MCF 10A (cell line): ENCODE results near the gene RAP2B. TPM values are rescaled to one million over a fixed set of nuclear protein-coding genes. Genes with fewer than 3 reads are reported as not detected.

Experiments
- BruUV-seq: library from RNA; stranded (reverse); fragments of 400-500 nt; replicated peaks from 2 replicates; lab custom pipeline; 2021; lab: Mats Ljungman, UMichigan
- CTCF ChIA-PET: fragments of 300-600 bp; sonication (Branson Sonifier 250); formaldehyde crosslinking; extraction: SDS; loops from one replicate; lab custom pipeline; 2021; ENCODE audit warnings: antibody characterized with exemption, inconsistent platforms; lab: Yijun Ruan, JAX
- POLR2A ChIA-PET: fragments of 300-600, 350-650 bp; sonication (Branson Sonifier 250); formaldehyde crosslinking; extraction: SDS; loops from one replicate; lab custom pipeline; 2020; ENCODE audit warnings: antibody characterized with exemption, inconsistent platforms; lab: Yijun Ruan, JAX
- DNase-seq: peaks from one replicate; pipeline ENCODE4 v3.0.0-alpha.2; 2018; ENCODE audit not compliant: unreplicated experiment
- H3K27ac Mint-ChIP-seq: one replicate; pipeline ENCODE4 v1.8.0; 2022; ENCODE audit warnings: mild to moderate bottlenecking, low read depth, mixed read lengths; ENCODE audit not compliant: unreplicated experiment
- H3K27me3 Mint-ChIP-seq: one replicate; pipeline ENCODE4 v1.8.0; 2022; ENCODE audit warnings: mixed read lengths; ENCODE audit not compliant: insufficient read depth, unreplicated experiment
- H3K36me3 Mint-ChIP-seq: one replicate; pipeline ENCODE4 v1.8.0; 2022; ENCODE audit warnings: mild to moderate bottlenecking, moderate library complexity, mixed read lengths; ENCODE audit not compliant: insufficient read depth, unreplicated experiment
- H3K4me1 Mint-ChIP-seq: one replicate; pipeline ENCODE4 v1.8.0; 2022; ENCODE audit warnings: mixed read lengths; ENCODE audit not compliant: insufficient read depth, unreplicated experiment
- H3K4me3 Mint-ChIP-seq: one replicate; pipeline ENCODE4 v1.8.0; 2022; ENCODE audit warnings: mild to moderate bottlenecking, moderate library complexity, mixed read lengths; ENCODE audit not compliant: unreplicated experiment
- H3K9me3 Mint-ChIP-seq: one replicate; pipeline ENCODE4 v1.8.0; 2022; ENCODE audit warnings: mixed read lengths; ENCODE audit not compliant: unreplicated experiment
- intact Hi-C: fragments of 100-400 bp; cut with micrococcal nuclease; formaldehyde crosslinking; loops from 2 replicates; pipeline ENCODE4 v1.14.1; 2022
- total RNA-seq: library from RNA; stranded (reverse); gene quantifications from 2 replicates; pipeline ENCODE4 v1.2.3, GENCODE V29; 2022
- TF ChIP-seq, protein P1 (sequence below): fragments of 200-600 bp; IDR thresholded peaks from one replicate; pipeline ENCODE4 v1.8.0; 2022; ENCODE audit warnings: antibody characterized with exemption, mild to moderate bottlenecking; ENCODE audit not compliant: unreplicated experiment

The RAP2B gene
- total RNA-seq, 1 experiment from 2014 or later: 19.3 TPM

DNA sequence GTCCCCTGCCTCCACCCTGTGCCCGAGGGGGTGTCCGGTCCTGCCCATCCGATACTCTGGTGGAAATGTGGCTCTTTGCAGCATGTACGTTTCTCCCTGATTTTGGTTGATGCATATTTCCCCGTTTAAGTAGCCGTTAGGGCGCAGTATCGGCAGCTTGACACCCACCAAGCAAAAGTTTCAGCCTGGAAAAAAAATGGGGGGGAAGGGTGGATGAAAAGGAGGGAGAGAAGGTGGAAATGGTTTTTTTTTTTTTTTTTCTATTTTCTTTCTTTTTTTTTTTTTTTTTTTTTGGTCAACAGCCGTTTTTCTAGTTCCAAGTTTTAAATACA is 1.3 kb downstream of the RAP2B start:
- DNase-seq: no peak
- ChIA-PET CTCF (interaction anchor here (0.6 to 6.0 kb wide), 9 partner anchors 17 to 807 kb away, joined by 3 to 41 read pairs (median 4); no protein-coding TSS in a partner anchor), POLR2A (interaction anchor here (1.0 to 13.6 kb wide), 14 partner anchors 8 to 1808 kb away, joined by 3 to 456 read pairs (median 10); no protein-coding TSS in a partner anchor)
- Mint-ChIP-seq H3K27ac (peak overlapping the region; percentile 83), H3K9me3 (no peaks in the 10 kb centered on the region), H3K4me1 (peaks cover 34% of the 10 kb centered on the region), H3K4me3 (peak overlapping the region; percentile 77), H3K27me3 (no peaks in the 10 kb centered on the region), H3K36me3 (peaks cover 38% of the 10 kb centered on the region)
- TF ChIP-seq, protein P1, sequence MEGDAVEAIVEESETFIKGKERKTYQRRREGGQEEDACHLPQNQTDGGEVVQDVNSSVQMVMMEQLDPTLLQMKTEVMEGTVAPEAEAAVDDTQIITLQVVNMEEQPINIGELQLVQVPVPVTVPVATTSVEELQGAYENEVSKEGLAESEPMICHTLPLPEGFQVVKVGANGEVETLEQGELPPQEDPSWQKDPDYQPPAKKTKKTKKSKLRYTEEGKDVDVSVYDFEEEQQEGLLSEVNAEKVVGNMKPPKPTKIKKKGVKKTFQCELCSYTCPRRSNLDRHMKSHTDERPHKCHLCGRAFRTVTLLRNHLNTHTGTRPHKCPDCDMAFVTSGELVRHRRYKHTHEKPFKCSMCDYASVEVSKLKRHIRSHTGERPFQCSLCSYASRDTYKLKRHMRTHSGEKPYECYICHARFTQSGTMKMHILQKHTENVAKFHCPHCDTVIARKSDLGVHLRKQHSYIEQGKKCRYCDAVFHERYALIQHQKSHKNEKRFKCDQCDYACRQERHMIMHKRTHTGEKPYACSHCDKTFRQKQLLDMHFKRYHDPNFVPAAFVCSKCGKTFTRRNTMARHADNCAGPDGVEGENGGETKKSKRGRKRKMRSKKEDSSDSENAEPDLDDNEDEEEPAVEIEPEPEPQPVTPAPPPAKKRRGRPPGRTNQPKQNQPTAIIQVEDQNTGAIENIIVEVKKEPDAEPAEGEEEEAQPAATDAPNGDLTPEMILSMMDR: no peak
- intact Hi-C loops: loop anchor here (1.0 to 10.0 kb wide), 4 partner anchors 271 to 809 kb away; no protein-coding TSS in a partner anchor
- no TSS peak for BruUV-seq

DNA sequence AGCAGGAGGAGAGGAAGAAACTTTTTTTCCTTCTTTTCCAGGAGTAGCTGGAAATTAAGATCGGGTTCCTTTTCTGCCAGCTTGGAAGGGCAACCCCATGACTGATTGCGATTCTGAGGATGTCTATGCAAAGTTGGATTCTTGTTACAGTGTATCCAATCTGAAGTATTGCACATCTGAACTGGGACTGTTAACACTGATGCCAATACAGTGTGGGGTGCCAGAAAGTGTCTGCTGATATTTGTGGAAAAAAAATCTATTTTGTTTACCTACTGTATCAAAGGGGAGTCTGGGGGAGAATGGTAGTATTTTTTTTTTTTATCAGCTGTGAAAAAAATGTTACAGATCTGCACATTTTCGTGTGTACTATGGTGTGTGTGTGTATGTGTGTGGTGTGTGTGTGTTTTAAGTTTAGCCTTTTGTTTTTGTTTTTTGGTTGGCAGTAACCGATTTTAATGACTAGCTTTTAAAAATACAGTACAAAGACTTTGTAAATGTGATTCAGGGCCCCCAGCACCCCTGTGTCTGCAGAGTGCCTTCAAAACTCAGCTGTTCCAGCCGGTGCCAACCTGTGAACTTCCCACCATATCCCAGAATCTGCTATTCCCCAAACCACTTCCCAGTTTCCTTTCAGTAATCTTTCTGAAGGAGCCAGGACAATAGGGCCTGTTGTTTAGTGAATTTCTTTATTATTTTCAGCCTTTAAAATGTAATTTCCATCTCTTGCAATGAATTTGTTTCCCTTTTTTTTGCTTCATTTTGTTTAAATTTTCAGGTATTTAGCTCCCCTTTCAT is 1.9 kb downstream of the RAP2B start:
- peak; percentile 49 for DNase-seq
- CTCF ChIA-PET: interaction anchor here (0.6 to 6.0 kb wide), 17 partner anchors 22 to 806 kb away, joined by 3 to 41 read pairs (median 3); no protein-coding TSS in a partner anchor
- TF ChIP-seq, protein P1: no peak
- intact Hi-C loops: loop anchor here (1.0 to 10.0 kb wide), 4 partner anchors 271 to 808 kb away; no protein-coding TSS in a partner anchor
- peak overlapping the region; percentile 83 for H3K27ac Mint-ChIP-seq
- H3K4me3 Mint-ChIP-seq: peak overlapping the region; percentile 77
- H3K36me3 Mint-ChIP-seq: peaks cover 44% of the 10 kb centered on the region
- H3K27me3 Mint-ChIP-seq: no peaks in the 10 kb centered on the region
- H3K9me3 Mint-ChIP-seq: no peaks in the 10 kb centered on the region
- POLR2A ChIA-PET: interaction anchor here (0.8 to 13.6 kb wide), 19 partner anchors 7 to 1808 kb away, joined by 3 to 456 read pairs (median 5); no protein-coding TSS in a partner anchor
- H3K4me1 Mint-ChIP-seq: peaks cover 34% of the 10 kb centered on the region
- BruUV-seq: TSS peak; percentile 32

DNA sequence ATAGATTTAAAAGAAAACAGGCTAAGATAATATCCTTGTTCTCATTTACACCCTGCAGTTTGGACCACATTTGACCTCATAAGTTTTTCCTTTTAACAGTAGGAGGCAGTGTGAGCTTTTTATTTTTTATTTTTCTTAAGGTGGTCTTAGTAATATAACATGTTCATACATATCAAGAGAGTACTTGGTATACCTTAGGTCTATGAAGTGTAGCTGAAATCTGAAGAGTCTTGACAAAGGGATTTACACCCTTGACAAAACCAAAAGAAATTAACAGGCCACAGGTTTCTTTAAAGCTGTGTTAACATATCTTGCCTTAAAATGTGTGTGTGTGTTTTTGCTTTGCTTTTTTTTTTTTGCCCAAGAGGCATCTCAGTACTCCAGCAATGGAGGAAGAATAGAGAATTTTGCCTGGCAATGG is 3.2 kb downstream of the RAP2B start:
- peaks cover 26% of the 10 kb centered on the region for H3K4me1 Mint-ChIP-seq
- H3K27me3 Mint-ChIP-seq: no peaks in the 10 kb centered on the region
- ChIA-PET CTCF (interaction anchor here (0.6 to 6.0 kb wide), 10 partner anchors 11 to 1090 kb away, joined by 3 to 41 read pairs (median 4); no protein-coding TSS in a partner anchor), POLR2A (interaction anchor here (0.6 to 13.6 kb wide), 8 partner anchors 23 to 426 kb away, joined by 3 to 456 read pairs (median 144); no protein-coding TSS in a partner anchor)
- no peaks in the 10 kb centered on the region for H3K9me3 Mint-ChIP-seq
- intact Hi-C loops: loop anchor here (1.0 to 10.0 kb wide), 4 partner anchors 125 to 604 kb away; no protein-coding TSS in a partner anchor
- H3K36me3 Mint-ChIP-seq: peaks cover 56% of the 10 kb centered on the region
- BruUV-seq: no TSS peak
- peak overlapping the region; percentile 83 for H3K27ac Mint-ChIP-seq
- TF ChIP-seq, protein P1: peak; percentile 43
- no peak for DNase-seq
- H3K4me3 Mint-ChIP-seq: peak overlapping the region; percentile 77

DNA sequence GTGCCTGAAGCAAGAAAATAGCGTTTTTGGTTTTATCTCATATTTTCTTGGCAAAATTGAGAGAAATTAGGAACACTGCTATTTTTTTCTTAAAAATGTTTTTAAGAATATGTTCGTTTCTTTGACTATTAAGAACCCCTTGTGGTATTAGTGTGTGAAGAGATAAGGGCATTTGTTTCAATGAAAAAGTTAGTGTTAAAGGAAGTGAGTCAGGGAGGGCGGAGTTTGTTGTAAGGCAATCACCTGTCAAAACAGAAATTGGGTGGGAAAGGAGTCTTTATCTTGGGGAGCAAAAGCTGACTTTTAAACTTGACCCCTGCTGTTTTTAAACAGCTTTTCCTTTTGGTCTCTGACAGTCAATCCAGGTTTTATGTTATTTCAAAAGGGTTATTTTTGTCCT is 4.2 kb downstream of the RAP2B start:
- DNase-seq: peak; percentile 49
- peaks cover 56% of the 10 kb centered on the region for H3K36me3 Mint-ChIP-seq
- intact Hi-C loops: loop anchor here (5.0 to 10.0 kb wide), 2 partner anchors 206 to 269 kb away; no protein-coding TSS in a partner anchor
- no peaks in the 10 kb centered on the region for H3K9me3 Mint-ChIP-seq
- ChIA-PET POLR2A (interaction anchor here (0.8 to 1.6 kb wide), 8 partner anchors 20 to 202 kb away, joined by 3 to 10 read pairs (median 4); no protein-coding TSS in a partner anchor), CTCF (interaction anchor here (0.7 kb wide), 1 partner anchor 65 kb away, joined by 4 read pairs; no protein-coding TSS in a partner anchor)
- H3K27me3 Mint-ChIP-seq: no peaks in the 10 kb centered on the region
- TF ChIP-seq, protein P1: no peak
- H3K4me1 Mint-ChIP-seq: peaks cover 26% of the 10 kb centered on the region
- peak overlapping the region; percentile 83 for H3K27ac Mint-ChIP-seq
- BruUV-seq: no TSS peak
- H3K4me3 Mint-ChIP-seq: peak overlapping the region; percentile 77
